Myocyte (in vitro differentiated cells): ENCODE measurements around the gene SUPT5H. TPM values are rescaled to one million over a fixed set of nuclear protein-coding genes. Genes with fewer than 3 reads are reported as not detected.

Experiments used
- DNase-seq: peaks from one replicate; pipeline ENCODE4 v3.0.0-alpha.2; 2012; ENCODE audit warnings: low read depth
- total RNA-seq: library from RNA; depleted of rRNA; stranded (reverse); fragments of >200 nt; gene quantifications from 2 replicates; pipeline ENCODE4 v1.2.3, GENCODE V29; 2014

The SUPT5H gene
- total RNA-seq, 1 donor from 2014 or later, result 124 TPM

DNA sequence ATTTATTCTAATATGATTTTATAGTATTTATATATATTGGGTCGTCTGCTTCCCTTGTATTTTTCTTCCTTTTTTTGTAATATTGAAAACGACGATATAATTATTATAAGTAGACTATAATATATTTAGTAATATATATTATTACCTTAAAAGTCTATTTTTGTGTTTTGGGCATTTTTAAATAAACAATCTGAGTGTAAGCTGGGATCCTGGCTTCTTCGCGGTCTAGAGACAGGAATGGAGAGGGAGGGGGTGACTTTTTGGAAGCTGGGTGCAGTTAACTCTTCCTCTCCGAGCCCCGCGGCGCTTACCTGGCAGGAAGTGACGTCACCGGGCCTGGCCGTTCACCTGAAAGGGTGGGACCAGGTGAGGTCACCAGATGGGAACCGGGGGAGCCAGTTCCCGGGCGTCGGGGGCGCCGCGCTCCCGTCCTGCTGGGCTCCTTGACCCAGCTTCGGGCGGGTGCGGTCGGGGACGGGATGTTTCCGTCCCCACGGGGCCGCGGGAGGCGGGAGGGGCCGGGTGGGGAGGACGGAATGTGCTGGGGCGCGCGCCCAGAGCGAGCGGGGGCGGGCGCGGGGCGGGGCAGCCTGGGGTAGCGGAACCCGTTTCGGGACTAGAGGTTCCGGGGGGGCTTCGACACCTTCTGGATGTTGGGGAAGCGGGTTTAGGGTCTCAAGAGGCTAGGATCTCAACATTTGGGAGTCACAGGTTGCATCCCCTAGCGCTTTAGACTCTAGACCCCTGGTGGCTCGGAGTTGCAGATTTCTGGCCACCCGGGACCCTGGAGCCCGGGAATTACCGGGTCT, 36.0 kb upstream of the SUPT5H start:
- DNase-seq, result peak; percentile 76

DNA sequence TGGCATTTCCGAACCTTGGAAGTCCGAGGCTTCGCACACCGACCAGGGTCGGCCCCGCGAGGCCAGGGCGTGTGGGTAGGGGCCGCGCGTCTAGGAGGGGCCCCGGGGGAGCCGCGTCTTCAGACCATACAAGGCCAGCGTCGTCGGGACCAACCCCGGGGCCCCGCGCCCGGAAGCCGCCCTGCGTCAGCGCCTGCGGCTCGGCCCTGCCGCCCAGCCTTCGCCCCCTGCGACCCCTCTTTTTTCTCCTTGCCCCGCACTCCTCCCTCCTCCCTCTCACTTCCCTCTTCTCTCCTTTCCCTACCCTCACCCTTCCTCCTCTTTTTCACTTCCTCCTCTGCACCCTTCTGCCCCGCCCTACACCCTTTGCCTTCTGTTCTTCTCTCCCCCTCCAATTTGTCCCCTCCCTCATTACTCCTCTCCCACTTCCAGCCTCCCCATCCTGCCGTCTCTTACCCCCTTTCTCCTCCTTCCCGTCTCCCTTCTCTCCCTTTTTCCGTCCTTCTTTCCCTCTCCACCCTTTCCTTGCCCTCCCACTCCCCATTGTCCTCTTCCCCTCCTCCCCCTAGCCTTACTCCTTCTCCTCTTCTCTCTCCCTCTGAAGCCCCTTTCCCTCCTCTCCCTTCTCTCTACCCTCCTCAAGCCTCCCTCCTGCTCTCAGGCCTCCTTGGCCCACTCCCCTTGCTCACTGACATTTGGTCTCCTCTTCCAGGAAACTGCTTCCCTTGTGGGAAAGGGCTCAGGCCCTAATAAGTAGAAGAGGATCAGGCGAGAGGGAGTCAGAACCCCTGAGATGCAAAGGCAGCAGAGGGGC, 35.2 kb upstream of the SUPT5H start:
- peak; percentile 72 for DNase-seq

DNA sequence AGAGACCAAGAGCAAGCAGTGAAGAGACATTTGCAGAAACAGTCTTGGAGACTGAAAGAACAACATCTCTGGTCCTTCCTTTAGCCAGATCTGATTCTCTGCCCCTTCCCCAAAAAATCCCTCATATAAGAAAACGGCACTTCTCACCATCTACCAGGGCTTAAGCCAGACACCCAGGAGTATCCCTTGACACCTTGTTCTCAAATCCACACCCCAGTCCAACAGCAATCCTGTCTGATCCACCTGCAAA, 34.6 kb upstream of the SUPT5H start:
- DNase-seq, result no peak

DNA sequence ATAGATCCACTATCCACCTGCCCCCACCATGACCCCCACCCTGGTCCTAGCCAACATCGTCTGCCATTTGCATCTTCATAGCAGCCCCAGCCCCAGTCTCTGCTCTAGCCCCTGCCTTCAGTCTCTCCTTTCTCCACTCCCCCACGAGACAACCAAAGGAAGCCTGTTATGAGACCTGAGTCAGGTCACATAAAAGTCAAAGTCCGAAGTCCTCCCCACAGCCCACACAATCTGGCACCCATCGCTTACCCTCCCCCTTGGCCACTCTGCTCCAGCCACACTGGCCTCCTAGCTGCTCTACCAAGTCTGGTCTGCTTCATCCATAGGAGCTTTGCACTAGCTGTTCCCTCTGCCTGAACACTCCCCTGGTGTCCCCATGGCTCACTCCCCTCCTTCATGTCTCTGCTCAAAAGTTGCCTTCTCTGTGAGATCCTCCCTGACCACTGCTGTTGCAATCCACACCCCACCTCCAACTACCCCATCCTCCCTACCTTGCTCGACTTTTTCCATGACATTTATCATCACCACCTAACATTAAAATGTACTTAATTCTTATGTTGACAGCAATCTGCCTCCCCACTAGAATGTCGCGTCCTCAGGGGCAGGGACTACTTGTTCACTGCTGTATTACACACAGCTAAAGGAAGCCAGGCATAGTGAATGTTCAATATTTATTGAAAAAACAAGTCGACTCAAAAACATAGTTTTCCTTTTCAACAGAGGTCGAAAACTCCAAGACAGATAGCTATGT, 34.1 kb upstream of the SUPT5H start:
- DNase-seq, result peak; percentile 28

DNA sequence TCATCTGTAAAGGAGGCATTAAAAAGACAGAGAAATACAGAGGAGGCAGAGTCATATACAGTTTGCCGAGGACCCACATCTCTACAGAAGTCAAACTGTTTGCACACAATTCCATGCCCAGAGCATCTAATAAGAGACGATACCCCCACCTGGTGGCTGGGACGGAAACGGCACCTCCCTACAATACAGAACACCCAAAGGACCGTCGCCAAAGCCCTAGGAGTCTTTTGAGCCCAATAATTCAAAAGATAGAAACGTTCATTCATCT, 33.6 kb upstream of the SUPT5H start:
- peak; percentile 94 for DNase-seq

DNA sequence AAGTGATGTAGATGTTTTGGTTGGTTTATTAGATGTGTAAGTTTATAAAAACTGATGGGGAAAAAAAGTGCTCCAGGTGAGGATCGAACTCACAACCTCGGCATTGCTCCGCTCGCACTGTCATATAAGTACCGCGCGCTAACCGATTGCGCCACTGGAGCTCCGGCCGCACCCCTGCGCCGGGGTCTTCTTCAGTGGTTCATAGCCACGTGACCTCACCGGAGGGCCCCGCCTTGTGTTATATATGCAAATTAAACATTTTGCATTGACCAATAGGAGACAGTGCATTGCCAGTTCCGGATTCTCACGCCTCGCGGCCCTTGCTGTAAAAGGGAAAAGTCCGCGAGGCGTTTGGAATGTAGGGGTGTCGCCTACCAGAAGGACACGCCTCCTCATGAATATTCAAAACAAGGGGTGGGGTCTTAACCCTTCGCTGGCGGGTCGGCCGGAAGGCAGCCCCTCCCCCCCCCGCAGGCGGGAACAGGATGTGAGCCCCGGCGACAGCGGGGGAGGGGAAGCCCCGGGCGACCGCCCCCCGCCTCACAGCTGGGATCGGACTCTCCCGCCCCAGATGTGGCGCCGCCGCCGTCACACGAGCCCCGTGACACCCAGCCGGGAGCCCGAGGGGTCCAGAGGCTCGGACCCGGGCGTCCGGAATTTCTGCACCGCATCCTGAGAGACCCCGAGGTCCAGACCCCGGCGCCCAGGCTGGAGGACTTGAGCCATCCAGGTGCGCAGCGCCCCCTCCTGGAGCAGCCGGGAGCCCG, 33.1 kb upstream of the SUPT5H start, which contains the start of gene PLEKHG2:
Gene PLEKHG2, plus strand, starts transcription at position 570 of the 767 bp plus-strand sequence. CDS start 1,418 bp downstream, outside the sequence.
- DNase-seq, result peak; percentile 99

DNA sequence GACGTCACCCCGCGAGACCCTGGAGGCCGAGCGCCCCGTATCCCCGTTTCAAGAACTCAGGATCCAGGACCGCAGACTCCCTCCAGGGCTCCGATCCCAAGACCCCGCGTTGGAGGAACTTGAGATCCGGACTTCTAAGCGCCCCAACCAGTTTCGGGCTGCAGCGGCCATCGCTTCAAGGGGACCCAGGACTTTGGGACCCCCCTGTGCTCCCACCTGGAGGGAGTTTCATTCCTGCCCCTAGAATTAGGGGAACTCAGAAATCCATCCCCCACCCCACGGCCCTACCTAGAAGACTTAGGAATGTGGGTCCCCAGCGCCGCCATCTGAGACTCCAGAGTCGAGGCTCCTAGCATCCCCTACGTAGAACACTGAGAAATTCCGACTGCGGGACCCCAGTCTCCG, 32.5 kb upstream of the SUPT5H start:
- no peak for DNase-seq

DNA sequence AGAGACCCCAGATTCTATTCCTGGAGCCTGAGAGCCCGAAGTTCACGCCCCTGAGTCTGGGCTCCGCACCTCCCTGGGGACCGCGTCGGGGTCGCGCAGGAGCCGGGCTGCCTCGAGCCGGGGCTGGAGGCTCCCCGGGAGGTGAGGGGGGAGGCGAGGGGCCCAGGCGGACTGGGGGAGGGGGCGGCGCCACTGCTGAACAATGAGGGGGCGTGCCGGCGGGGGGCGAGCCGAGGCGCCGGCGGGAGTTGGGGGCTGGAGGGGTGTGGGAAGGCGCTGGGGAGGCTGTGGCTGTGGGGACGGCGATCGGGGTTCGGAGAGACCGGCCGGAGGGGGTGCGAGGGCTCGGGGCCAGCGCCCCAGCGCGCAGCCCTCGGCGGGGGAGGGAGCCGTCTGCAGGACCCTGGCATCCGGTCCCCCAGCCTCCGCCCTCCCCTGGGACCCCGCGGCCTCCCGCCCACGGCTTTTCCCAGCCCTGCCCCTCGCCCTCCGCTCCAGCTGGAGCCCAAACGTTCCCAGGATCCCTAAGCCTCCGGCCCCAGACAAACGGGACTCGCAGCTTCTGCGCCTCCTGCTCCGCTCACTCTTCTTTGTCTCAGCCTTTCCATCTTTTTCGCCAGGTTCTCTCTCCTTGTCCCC, 32.0 kb upstream of the SUPT5H start:
- peak; percentile 73 for DNase-seq

DNA sequence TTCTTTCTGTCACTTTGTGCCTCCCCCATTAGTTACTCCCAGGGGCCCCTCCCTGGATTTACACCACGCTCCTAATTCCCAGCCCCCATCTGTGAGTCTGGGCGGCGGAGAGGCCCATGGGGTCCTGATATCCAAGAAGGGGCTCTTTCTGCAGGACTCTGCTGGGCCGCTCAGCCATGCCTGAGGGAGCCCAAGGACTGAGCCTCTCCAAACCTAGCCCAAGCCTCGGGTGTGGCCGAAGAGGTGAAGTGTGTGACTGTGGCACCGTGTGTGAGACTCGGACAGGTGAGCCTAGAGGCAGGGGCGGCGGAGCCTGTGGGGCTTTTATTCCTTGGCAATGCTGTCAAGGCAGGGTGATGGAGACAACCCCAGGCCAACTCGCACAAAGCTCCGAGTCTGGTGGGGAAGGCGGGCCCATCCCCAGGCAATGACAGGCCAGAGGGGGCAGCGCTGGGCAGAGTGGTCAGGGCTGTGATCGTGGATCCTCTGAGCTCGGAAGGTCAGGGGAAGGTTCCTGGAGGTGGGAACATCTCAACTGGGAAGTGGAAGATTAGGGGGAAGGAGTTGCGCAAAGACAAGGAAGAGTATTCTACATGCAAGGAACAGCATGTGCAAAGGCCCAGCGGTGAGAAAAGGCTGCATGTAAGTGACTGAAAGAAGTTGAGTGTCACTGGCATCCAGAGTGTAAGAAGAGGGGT, 31.3 kb upstream of the SUPT5H start:
- DNase-seq, result peak; percentile 47

DNA sequence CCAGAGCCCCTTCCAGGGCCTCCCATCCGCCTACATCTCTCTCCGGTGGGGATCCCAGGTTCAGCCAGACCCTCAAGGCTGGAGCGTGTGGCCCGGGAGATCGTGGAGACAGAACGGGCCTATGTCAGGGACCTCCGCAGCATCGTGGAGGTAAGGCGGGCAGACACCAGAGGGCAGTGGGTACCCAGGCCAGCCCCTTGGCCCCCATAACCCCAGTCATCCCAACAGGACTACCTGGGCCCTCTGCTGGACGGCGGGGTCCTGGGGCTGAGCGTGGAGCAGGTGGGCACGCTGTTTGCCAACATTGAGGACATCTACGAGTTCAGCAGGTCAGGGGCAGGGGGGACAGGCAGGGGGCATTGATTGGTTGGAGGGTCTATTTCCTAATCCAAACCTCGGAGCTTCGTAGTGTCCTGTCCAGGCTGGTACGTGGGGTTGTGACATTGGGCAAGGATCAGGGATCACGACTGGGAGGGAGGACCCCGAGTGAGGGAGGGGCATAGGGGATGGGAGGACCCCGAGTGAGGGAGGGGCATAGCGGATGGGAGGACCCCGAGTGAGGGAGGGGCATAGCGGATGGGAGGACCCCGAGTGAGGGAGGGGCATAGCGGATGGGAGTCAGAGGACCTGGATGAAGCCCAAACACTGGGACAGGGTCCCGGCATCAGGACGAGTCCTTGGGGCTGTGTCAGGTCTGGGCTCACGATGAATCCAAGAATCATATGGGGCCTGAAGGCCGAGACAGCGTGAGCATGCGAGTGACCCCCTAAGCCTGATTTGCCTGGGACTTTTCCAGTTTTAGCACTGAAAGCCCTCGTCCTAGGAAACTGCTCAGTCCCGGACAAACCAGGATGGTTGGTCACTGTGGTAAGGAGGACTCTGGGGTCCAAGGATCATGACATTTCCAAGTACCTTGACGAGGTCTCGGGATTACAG, 30.0 kb upstream of the SUPT5H start:
- DNase-seq, result no peak

DNA sequence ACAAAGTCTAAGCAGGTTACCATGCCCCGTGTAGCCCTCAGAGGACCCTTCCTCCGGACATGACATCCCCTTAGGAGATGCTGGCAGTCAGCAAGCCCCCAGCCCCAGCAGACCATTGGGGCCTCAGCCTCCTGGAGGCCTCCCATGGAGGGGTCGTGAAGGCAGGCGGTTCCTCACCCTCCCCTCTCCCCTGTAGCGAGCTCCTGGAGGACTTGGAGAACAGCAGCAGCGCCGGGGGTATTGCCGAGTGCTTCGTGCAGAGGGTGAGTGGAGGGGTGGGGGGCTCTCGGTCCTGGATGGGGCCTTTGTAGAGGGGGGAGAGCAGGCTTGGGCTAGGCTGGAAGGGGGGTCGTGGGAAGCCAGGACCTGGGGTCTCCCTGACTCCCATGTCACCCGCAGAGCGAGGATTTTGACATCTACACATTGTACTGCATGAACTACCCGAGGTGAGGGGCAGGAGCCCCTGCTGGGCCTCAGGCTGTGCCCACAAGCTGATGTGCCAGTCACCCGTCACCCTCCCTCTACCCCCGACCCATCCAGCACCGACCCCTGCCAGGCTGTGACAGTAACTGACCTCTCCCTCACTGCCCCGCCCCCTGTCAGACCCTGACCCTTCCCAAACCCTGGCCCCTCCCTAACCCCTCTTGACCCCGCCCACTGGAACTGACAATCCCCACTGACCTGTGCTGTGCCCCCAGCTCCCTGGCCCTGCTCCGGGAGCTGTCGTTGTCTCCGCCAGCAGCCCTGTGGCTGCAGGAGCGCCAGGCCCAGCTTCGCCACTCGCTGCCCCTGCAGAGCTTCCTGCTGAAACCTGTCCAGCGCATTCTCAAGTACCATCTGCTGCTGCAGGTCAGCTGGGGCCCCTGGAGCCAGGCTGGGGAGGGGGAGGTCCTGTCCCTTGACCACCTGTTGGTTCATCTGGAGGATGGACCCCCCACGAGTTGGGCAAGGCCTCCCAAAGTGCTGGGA, 28.9 kb upstream of the SUPT5H start:
- DNase-seq, result no peak

DNA sequence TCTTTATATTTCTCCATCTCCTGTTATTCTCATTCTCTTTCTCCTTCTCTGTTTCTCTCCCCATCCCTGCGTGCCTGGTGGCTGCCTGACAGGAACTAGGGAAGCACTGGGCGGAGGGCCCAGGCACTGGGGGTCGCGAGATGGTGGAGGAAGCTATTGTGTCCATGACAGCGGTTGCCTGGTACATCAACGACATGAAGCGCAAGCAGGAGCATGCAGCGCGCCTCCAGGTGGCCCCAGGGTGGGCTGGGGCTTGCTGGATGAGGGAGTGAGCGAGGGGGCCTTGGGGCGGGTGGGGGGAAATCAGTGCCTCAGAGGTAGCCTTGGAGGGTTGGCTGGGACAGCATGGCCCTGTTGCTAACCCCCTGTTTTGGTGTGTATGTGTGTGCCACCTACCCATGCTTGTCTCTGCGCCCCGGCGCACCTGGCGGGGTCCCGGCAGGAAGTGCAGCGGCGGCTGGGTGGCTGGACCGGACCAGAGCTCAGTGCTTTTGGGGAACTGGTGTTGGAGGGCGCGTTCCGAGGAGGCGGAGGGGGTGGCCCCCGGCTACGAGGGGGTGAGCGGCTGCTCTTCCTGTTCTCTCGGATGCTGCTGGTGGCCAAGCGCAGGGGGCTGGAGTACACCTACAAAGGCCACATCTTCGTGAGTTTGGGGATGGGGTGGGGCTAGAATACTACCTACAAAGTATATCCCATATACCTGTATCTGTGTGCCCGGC, 27.8 kb upstream of the SUPT5H start:
- DNase-seq, result no peak

DNA sequence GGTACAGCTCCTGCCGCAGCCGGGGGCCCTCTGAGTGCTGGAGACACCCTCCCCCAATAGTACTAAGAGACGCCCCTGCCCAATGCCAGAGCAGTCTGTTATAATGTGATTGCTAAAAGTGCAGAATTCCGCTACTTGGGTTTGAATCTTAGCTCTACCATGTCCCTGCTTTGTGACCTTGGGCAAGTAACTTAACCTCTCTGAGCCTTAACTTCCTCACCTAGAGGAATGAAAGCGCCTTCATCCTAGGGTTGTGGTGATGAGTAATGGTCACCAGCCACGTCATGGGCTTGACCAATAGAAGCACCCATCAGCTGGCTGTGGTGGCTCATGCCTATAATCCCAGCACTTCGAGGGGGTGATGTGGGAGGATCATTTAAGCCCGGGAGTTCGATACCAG, 26.4 kb upstream of the SUPT5H start:
- DNase-seq, result no peak

DNA sequence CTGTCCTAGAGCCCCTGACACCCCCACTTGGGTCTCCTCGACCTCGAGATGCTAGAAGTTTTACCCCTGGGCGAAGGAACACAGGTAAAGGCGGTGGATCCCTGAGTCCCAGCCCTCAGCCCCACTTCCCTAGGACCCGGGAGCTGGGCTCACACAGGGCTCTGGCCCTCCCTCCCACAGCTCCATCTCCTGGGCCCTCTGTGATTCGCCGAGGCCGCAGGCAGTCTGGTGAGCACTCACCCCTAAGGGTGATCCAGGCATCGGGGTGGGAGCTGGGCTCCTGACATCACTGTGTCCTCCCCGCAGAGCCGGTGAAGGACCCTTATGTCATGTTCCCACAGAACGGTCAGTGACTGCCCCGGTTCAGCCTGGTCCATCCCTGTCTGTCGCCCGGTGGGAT, 24.6 kb upstream of the SUPT5H start:
- DNase-seq, result no peak

DNA sequence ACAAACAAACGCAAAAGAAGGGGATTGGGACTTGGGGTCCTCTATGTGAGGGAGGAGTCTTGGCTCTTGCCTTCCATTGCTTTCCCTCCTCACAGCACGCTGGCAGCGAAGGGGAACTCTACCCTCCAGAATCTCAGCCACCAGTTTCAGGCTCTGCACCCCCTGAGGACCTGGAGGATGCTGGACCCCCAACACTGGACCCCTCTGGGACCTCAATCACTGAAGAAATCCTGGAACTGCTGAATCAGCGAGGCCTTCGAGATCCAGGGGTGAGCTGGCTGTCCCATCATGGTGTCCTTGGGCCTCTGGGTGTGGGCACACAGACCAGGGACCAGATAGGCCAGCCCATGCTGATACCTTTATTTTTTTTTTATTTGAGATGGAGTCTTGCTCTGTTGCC, 23.4 kb upstream of the SUPT5H start:
- DNase-seq, result no peak

DNA sequence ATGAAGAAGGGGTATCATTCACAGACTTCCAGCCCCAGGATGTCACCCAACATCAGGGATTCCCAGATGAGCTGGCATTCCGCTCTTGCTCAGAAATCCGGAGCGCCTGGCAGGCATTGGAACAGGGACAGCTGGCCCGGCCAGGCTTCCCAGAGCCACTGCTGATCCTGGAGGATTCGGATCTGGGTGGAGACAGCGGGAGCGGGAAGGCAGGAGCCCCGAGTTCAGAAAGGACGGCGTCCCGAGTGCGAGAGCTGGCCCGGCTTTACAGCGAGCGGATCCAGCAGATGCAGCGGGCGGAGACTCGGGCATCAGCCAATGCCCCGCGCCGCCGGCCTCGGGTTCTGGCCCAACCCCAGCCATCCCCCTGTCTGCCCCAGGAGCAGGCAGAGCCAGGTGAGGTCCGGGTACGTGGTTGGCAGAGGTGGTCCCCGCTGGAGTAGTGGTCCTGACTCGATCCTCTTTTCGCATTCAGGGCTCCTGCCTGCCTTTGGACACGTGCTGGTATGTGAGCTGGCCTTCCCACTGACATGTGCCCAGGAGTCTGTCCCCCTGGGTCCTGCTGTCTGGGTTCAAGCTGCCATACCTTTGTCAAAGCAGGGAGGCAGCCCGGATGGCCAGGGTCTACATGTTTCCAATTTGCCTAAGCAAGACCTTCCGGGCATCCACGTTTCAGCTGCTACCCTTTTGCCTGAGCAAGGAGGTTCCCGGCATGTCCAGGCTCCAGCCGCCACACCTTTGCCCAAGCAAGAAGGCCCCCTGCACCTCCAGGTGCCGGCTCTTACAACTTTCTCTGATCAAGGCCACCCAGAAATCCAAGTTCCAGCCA, 21.9 kb upstream of the SUPT5H start:
- no peak for DNase-seq
